Activated CD8-positive, alpha-beta memory T cell treated with anti-CD3 and anti-CD28 coated beads for 36 hours (primary cell): ENCODE results near the gene PLS1. TPM values are rescaled to one million over a fixed set of nuclear protein-coding genes. Genes with fewer than 3 reads are reported as not detected.

Experiments
- CTCF ChIA-PET: fragments of 350-600 bp; sonication (Branson Sonifier 250); formaldehyde crosslinking; loops from one replicate; lab custom pipeline; 2021; ENCODE audit warnings: antibody characterized with exemption; lab: Charles Lee
- POLR2A ChIA-PET: fragments of 350-600 bp; sonication (Branson Sonifier 250); formaldehyde crosslinking; loops from one replicate; lab custom pipeline; 2021; ENCODE audit warnings: antibody characterized with exemption; lab: Charles Lee
- total RNA-seq, 2 experiments: library from RNA; stranded (reverse); gene quantifications; one replicate each; pipeline ENCODE4 v1.2.3, GENCODE V29; 2021

The PLS1 gene
- total RNA-seq, 2 experiments from 2014 or later = 5.7 to 6.0 TPM

- ChIA-PET CTCF (no interaction called here), POLR2A (no interaction called here)
Observed at GRCh38 chr3:142625153-142625440, 28.9 kb downstream of the PLS1 start.

DNA sequence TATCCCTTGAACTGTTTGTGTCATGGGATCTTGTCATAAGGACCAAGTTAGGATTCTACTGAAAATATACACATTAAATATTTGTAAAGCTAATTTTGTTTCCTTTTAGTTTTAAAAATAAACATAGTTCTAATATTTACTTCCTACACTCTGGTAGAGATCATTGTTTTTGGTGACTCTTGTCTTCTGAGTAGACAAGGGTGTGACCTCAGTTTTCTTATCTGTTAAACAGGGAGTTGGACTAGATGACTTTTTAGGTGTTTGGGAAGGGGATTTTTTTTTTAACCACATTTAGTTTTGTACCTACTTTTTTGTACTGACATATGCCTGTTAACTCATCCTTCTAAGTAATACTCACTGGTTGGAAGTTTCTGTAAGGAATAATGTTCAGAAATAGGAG lies 30.8 kb downstream of the PLS1 start:
- ChIA-PET POLR2A (no interaction called here), CTCF (no interaction called here)

DNA sequence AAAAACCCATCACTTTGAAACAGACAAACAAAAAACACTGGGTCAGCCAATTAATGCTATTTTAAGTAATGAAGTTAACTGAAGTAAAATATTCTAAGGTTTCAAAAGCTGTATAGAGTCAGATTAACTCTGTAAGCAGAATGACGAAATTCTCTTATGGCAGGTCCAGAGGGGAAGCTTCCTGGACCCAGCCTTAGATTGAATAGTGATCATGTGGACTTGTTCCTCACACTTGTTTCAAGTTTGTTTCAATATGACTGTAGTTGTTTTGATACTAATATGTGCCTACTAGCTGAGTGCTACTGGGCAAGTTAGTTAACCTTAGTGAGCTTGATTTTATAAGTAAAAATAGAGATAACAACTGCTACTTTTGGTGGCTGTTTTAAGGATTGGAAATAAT lies 32.6 kb downstream of the PLS1 start:
- POLR2A ChIA-PET = no interaction called here
- CTCF ChIA-PET = no interaction called here

DNA sequence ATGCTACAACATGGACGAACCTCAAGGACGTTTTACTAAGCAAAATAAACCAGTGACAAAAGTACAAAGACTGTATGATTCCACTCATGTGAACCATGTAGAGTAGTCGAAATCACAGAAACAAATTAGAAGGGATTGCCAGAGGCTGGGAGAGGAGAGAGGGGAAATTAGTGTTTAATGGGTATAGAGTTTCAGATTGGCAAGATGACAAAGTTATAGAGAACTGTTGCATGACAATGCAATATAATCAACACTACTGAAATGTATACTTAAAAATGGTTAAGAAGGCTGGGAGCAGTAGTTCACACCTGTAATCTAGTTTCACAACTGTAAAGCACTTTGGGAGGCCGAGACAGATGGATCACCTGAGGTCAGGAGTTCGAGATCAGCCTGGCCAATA lies 36.9 kb downstream of the PLS1 start:
- ChIA-PET CTCF (no interaction called here), POLR2A (no interaction called here)

- CTCF ChIA-PET = no interaction called here
- POLR2A ChIA-PET = no interaction called here
Observed at GRCh38 chr3:142636050-142636449, 39.9 kb downstream of the PLS1 start.

DNA sequence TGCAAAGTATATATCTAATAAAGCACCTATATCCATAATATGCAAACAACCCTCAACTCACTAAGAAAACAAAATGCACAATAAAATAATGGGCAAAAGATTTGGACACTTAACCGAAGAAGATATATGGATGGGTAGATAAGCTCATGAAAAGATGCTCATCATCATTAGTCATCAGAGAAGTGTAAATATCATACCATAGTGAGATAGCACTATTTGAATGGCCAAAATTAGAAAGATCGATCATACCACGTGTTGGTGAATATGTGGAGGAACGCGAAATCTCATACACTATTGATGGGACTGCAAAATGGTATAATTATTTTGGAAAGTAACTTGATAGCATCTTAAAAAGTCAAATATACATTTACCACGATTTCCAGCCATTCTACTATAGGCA lies 40.5 kb downstream of the PLS1 start:
- CTCF ChIA-PET = no interaction called here
- POLR2A ChIA-PET = no interaction called here

- POLR2A ChIA-PET = no interaction called here
- CTCF ChIA-PET = no interaction called here
Observed at GRCh38 chr3:142638291-142638690, 42.1 kb downstream of the PLS1 start.

- ChIA-PET CTCF (no interaction called here), POLR2A (no interaction called here)
Observed at GRCh38 chr3:142641504-142641903, 45.3 kb downstream of the PLS1 start.

DNA sequence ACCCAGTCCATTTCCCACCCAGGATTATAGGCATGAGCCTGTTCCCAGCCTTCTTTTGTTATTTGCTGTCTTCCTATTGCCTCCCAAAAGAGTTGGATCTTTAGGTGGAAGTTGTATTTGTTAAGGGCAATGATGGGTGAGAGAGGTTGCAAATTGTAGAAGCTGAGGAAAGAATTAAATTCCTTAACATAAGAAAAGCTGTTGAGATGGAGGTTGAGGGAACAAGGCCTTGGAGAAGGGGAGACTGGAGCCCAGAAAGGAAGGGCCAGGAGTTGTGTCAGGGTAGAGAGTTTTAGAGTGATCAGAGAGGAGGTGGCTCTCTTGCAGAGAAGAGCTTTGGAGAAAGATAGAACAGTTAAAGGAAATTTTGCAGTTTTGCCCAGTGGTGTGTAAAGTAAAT lies 46.8 kb downstream of the PLS1 start:
- ChIA-PET CTCF (no interaction called here), POLR2A (no interaction called here)

DNA sequence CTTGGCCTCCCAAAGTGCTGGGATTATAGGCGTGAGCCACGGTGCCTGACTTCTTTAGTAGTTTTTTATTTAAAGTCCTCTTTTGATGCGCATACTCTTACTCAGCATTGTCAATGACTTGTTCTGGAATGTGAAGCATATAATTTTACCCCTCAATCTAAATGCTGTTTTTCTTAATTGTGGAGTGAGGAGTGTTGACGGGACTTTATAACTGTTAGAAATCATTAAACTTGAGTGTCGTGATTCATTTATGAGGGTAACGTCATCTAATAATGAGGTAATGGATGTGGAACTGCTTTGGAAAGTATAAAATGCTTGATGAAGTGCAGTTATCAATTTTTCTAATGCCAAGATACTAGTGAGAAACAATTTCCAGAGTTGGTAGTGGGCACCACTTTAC lies 48.3 kb downstream of the PLS1 start:
- CTCF ChIA-PET = no interaction called here
- POLR2A ChIA-PET = no interaction called here

DNA sequence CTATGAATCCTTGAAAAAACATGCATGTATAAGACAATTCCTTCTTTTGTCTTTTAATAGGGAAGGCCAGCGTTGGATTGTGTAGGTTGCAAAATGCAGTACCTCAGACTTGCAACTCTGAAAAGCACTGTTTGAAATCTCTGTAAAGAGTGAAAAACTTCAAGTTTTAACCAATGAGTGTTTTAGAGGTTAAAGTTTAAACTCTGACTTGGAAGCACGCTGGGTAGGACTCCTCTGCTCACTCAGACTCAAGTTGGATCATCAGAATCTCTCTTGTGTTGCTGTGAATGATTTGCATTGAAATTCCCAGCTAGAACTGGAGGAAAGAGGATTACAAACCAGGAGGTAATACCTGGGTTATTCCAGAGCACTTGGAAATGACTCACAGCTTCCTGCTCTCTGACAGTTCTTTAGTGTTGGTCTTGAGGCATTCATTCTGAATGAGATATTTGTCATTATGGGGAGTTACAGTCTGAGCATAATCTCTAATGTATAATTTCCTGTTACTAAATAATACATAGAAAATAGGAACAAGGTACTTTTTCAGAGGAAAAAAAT lies 49.1 kb downstream of the PLS1 start:
- ChIA-PET POLR2A (no interaction called here), CTCF (no interaction called here)

DNA sequence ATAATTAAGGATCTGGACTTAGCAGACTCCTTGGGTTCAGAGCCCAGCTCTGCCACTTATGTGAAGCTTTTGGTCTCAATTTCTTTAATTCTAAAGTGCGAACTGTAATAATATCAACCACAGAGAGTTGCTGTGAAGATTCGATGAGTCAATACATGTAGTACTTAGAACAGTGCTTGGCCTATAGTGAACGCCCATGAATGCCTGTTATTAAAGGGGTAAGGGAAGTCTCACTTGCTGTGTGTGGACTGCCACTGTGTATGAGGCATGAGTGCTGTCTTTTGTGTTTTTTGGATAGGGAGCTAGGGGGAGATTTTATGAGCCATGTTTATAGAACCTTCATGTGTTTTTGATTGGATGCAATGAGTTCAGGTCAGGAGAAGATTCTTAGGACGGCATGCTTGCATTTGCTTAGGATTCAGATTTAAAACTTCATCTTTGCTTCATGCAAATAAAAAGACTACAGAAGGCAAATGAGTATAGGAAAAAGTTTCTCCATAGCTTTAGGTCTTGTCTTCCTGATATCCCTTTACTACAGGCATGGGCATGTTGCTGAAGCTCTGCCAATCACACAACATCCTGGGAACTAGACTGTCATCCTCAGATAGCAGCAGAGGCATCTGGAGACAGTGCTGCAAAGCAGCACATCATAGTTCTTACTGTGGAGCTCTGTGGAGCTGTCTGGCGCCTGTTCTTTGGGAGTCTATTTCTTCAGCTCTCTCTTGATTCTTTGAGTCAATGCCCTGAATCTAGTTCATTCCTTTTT lies 50.0 kb downstream of the PLS1 start:
- POLR2A ChIA-PET = no interaction called here
- CTCF ChIA-PET = no interaction called here

GRCh38 chr3:142647856-142648255 lies 51.7 kb downstream of the PLS1 start:
- CTCF ChIA-PET = no interaction called here

GRCh38 chr3:142648950-142649349 lies 52.8 kb downstream of the PLS1 start:
- ChIA-PET POLR2A (no interaction called here), CTCF (interaction anchor here (0.7 kb wide), 1 partner anchor 267 kb away, joined by 7 read pairs; no protein-coding TSS in a partner anchor)

More at GRCh38 chr3:142647856-142648255, 51.7 kb downstream of the PLS1 start:
- POLR2A ChIA-PET = no interaction called here

DNA sequence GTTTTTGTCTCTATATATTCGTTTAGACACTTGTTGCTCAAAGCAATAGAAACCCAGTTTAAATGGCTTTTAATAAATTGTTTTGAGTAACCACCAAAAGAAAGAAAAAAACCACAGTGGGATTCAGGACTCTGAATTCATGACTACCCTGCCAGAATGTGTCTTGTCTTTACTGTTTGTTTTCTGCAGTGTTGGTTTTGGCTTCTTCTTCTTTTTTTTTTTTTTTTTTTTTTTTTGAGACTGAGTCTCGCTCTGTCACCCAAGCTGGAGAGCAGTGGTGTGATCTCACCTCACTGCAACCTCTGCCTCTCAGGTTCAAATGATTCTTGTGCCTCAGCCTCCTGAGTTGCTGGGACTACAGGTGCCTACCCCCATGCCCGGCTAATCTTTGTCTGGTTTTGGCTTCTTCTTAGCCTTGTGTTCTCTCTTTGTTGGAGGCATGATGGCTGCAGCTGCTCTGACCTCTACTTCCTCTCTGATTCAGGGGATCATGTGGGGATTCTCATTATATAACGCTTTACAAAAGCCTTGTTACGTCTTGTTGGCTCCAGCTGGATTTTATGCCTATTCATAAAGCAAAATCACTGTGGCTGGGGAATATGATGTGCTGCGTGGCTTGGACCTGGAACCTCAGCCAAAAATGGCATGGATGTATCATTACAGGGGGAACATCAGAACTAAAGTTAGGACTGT lies 54.0 kb downstream of the PLS1 start:
- POLR2A ChIA-PET = no interaction called here
- CTCF ChIA-PET = no interaction called here

DNA sequence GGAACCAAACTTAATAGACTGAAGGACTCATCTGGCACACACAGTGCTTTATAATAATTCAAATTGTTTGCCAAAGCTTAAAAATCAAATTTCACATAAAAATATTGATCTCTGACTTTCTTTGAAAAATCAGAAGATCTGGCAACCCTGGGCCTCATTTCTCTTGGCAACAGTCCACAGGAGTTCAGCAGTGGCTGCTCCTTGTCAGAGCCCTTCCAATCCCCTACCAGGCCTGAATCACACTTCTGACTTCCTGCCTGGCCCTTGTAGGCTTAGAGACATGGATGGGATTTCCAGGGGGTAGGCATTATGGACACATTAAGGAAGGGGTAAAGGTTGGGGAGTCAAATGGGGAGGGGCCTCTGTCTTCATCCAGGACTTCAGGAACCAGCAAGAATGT lies 55.5 kb downstream of the PLS1 start:
- ChIA-PET POLR2A (no interaction called here), CTCF (no interaction called here)

GRCh38 chr3:142652826-142653292 lies 56.7 kb downstream of the PLS1 start:
- POLR2A ChIA-PET = no interaction called here
- CTCF ChIA-PET = no interaction called here

GRCh38 chr3:142656575-142656974 lies 60.4 kb downstream of the PLS1 start:
- CTCF ChIA-PET = no interaction called here
- POLR2A ChIA-PET = no interaction called here

- POLR2A ChIA-PET = no interaction called here
- CTCF ChIA-PET = no interaction called here
Observed at GRCh38 chr3:142657033-142657432, 60.8 kb downstream of the PLS1 start.

GRCh38 chr3:142660383-142660782 lies 64.2 kb downstream of the PLS1 start:
- CTCF ChIA-PET = no interaction called here
- POLR2A ChIA-PET = no interaction called here

- CTCF ChIA-PET = no interaction called here
- POLR2A ChIA-PET = no interaction called here
Observed at GRCh38 chr3:142660893-142661292, 64.7 kb downstream of the PLS1 start.
